ENCODE data around the gene CBX6.

DNA sequence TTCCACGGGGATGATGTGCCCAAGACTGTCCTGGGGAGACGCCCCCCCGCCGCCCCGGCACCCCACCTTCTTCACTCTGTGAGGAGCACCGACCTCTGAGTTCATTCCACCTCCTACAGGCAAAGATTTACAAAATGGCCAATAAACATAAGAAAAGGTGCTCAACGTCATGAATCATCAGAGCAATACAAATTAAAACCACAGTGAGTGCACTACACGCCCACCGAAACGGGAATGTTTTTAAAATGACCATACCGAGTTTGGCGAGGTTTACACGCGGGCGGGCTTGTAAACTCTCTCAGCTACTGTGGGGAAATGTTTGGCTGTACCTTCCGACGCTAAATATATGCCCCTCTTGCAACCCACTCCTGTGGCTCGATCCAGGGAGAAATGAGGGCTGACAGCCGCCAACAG is 36.1 kb downstream of the CBX6 start:
- TF ChIP-seq CTCF (IDR thresholded peaks at IDR 0.05), result no peak
- TF ChIP-seq POLR2A (IDR thresholded peaks at IDR 0.05), result no peak
